Pulmonary artery endothelial cell (primary cell): ENCODE measurements around the gene KCNIP4. TPM values are rescaled to one million over a fixed set of nuclear protein-coding genes. Genes with fewer than 3 reads are reported as not detected.

ENCODE experiments used
- DNase-seq: peaks from one replicate; pipeline ENCODE4 v3.0.0-alpha.2; 2011; ENCODE audit warnings: low read depth, low spot score
- total RNA-seq: library from RNA; depleted of rRNA; stranded (reverse); fragments of >200 nt; gene quantifications from 2 replicates; pipeline ENCODE4 v1.2.3, GENCODE V29; 2014

KCNIP4 gene
- total RNA-seq, 1 donor from 2014 or later: not detected

GRCh38 chr4:21592970-21593670, 355.5 kb downstream of the KCNIP4 start:
- no peak for DNase-seq

- no peak for DNase-seq
Measured at GRCh38 chr4:21577056-21577455, 371.5 kb downstream of the KCNIP4 start.

GRCh38 chr4:21571100-21571499, 377.5 kb downstream of the KCNIP4 start:
- no peak for DNase-seq

- no peak for DNase-seq
Measured at GRCh38 chr4:21569638-21570037, 378.9 kb downstream of the KCNIP4 start.

- no peak for DNase-seq
Measured at GRCh38 chr4:21555083-21555482, 393.5 kb downstream of the KCNIP4 start.

GRCh38 chr4:21554500-21554899, 394.1 kb downstream of the KCNIP4 start:
- no peak for DNase-seq

GRCh38 chr4:21554066-21554465, 394.5 kb downstream of the KCNIP4 start:
- no peak for DNase-seq

- no peak for DNase-seq
Measured at GRCh38 chr4:21552455-21552854, 396.1 kb downstream of the KCNIP4 start.

- no peak for DNase-seq
Measured at GRCh38 chr4:21544955-21545354, 403.6 kb downstream of the KCNIP4 start.

- DNase-seq: no peak
Measured at GRCh38 chr4:21544415-21544814, 404.2 kb downstream of the KCNIP4 start.

- DNase-seq: no peak
Measured at GRCh38 chr4:21543514-21543913, 405.1 kb downstream of the KCNIP4 start.

GRCh38 chr4:21535898-21536297, 412.7 kb downstream of the KCNIP4 start:
- no peak for DNase-seq

- no peak for DNase-seq
Measured at GRCh38 chr4:21531048-21531447, 417.5 kb downstream of the KCNIP4 start.

GRCh38 chr4:21529214-21529613, 419.4 kb downstream of the KCNIP4 start:
- peak; percentile 48 for DNase-seq

- no peak for DNase-seq
Measured at GRCh38 chr4:21522296-21522695, 426.3 kb downstream of the KCNIP4 start.

- DNase-seq: no peak
Measured at GRCh38 chr4:21517126-21517859, 431.3 kb downstream of the KCNIP4 start.

GRCh38 chr4:21514022-21514694, 434.4 kb downstream of the KCNIP4 start:
- DNase-seq: no peak

- DNase-seq: peak; percentile 27
Measured at GRCh38 chr4:21512353-21512752, 436.2 kb downstream of the KCNIP4 start.

- no peak for DNase-seq
Measured at GRCh38 chr4:21507439-21507838, 441.1 kb downstream of the KCNIP4 start.

GRCh38 chr4:21490682-21491081, 457.9 kb downstream of the KCNIP4 start:
- DNase-seq: no peak

- DNase-seq: no peak
Measured at GRCh38 chr4:21476757-21477156, 471.8 kb downstream of the KCNIP4 start.

- no peak for DNase-seq
Measured at GRCh38 chr4:21474195-21474594, 474.4 kb downstream of the KCNIP4 start.
